Activated CD4-positive, alpha-beta T cell treated with anti-CD3 and anti-CD28 coated beads, Interleukin-10, Interleukin-2, amounts not matched to agents 100 ng/mL and 50 ng/mL, durations not matched to agents 16 hours and 8 hours (primary cell): ENCODE results near the gene SLC39A2.

ENCODE experiments used
- DNase-seq: peaks from one replicate; pipeline ENCODE4 v3.0.0-alpha.2; 2020

The SLC39A2 gene

GRCh38 chr14:21049271-21049673 lies 50.2 kb downstream of the SLC39A2 start:
- DNase-seq, result no peak

- DNase-seq, result no peak
Observed at GRCh38 chr14:21050597-21050996, 51.5 kb downstream of the SLC39A2 start.
